CD4-positive, alpha-beta T cell (primary cell): ENCODE data around the gene C4BPB. TPM values are rescaled to one million over a fixed set of nuclear protein-coding genes. Genes with fewer than 3 reads are reported as not detected.

ENCODE experiments used
- ATAC-seq: fragments of 200-7000 bp; cut with Tn5 transposase; one replicate; pipeline ENCODE4 v1.10.0; 2022; ENCODE audit warnings: mild to moderate bottlenecking; ENCODE audit not compliant: poor library complexity
- CTCF ChIA-PET: fragments of 350-600 bp; sonication (Branson Sonifier 250); formaldehyde crosslinking; loops from one replicate; lab custom pipeline; 2021; ENCODE audit warnings: antibody characterized with exemption, inconsistent platforms; lab: Charles Lee
- POLR2A ChIA-PET: fragments of 350-600 bp; sonication (Branson Sonifier 250); formaldehyde crosslinking; loops from one replicate; lab custom pipeline; 2021; ENCODE audit warnings: antibody characterized with exemption, inconsistent platforms; lab: Charles Lee
- DNase-seq, 14 experiments: peaks; one replicate each; pipeline ENCODE4 v3.0.0-alpha.2; 2013 to 2020; ENCODE audit warnings: mixed read lengths in 2 of 14
- H3K27ac ChIP-seq, 2 donors: one replicate each; pipeline versions ENCODE4 v1.5.1 to v1.7.0; 2013; ENCODE audit warnings: low read length in 2 of 2, low read depth in 1 of 2, mild to moderate bottlenecking in 1 of 2
- H3K27me3 ChIP-seq, 2 experiments: 1 replicate in 1 of 2; 2 replicates in 1 of 2; pipeline versions ENCODE4 v1.6.1 to v1.7.0; 2013; ENCODE audit warnings: low read length in 2 of 2, control low read depth in 1 of 2, mild to moderate bottlenecking in 1 of 2, moderate library complexity in 1 of 2; ENCODE audit not compliant: insufficient read depth in 2 of 2, control insufficient read depth in 1 of 2
- H3K36me3 ChIP-seq: one replicate; pipeline ENCODE4 v1.6.1; 2013; ENCODE audit warnings: low read length, control low read depth; ENCODE audit not compliant: insufficient read depth
- H3K4me1 ChIP-seq: one replicate; pipeline ENCODE4 v1.6.1; 2013; ENCODE audit warnings: low read length, control low read depth; ENCODE audit not compliant: insufficient read depth
- H3K4me3 ChIP-seq: one replicate; pipeline ENCODE4 v1.5.1; 2013; ENCODE audit warnings: mild to moderate bottlenecking, low read length, moderate library complexity
- H3K9me3 ChIP-seq, 2 experiments: 1 replicate in 1 of 2; 2 replicates in 1 of 2; pipeline versions ENCODE4 v1.6.1 to v1.7.0; 2013; ENCODE audit warnings: low read length in 2 of 2, mild to moderate bottlenecking in 2 of 2, control low read depth in 1 of 2, moderate library complexity in 1 of 2; ENCODE audit not compliant: control insufficient read depth in 1 of 2, insufficient read depth in 1 of 2
- H3K27ac Mint-ChIP-seq: one replicate; pipeline ENCODE4 v1.8.0; 2020; ENCODE audit warnings: mixed read lengths
- H3K27me3 Mint-ChIP-seq: one replicate; pipeline ENCODE4 v1.8.0; 2021; ENCODE audit warnings: mixed read lengths
- H3K36me3 Mint-ChIP-seq: one replicate; pipeline ENCODE4 v1.8.0; 2021; ENCODE audit warnings: low read depth, mixed read lengths
- H3K4me1 Mint-ChIP-seq: one replicate; pipeline ENCODE4 v1.8.0; 2021; ENCODE audit warnings: low read depth, mixed read lengths
- H3K4me3 Mint-ChIP-seq: one replicate; pipeline ENCODE4 v1.8.0; 2020; ENCODE audit warnings: mild to moderate bottlenecking, mixed read lengths
- H3K9me3 Mint-ChIP-seq: one replicate; pipeline ENCODE4 v1.8.0; 2020; ENCODE audit warnings: mixed read lengths
- CTCF ChIP-seq: fragments of 200-600 bp; IDR thresholded peaks from one replicate; pipeline ENCODE4 v1.8.0; 2022; ENCODE audit warnings: antibody characterized with exemption, mild to moderate bottlenecking
- intact Hi-C, 2 experiments: fragments of 100-400 bp; cut with DNase I in 1 of 2; cut with micrococcal nuclease in 1 of 2; formaldehyde crosslinking; loops; one replicate each; pipeline versions ENCODE4 v1.15.1 to v1.9.0; 2023 to 2025; cut with DNase I, micrococcal nuclease
- total RNA-seq, 174 experiments: library from RNA in 2 of 174; stranded (reverse) in 2 of 174; gene quantifications; one replicate each; pipeline ENCODE4 v1.2.3 and lab custom pipeline; 2021 to 2026

The C4BPB gene
- total RNA-seq, 2 experiments from 2014 or later, result 1.6 to 2.1 TPM

- H3K4me1 Mint-ChIP-seq, result no peaks in the 10 kb centered on the region
- no peaks in the 10 kb centered on the region for H3K9me3 Mint-ChIP-seq
- POLR2A ChIA-PET, result no interaction called here
- H3K4me3 ChIP-seq, result no peak overlapping the region
- no peaks in the 10 kb centered on the region for H3K36me3 Mint-ChIP-seq
- no peak overlapping the region for H3K27ac ChIP-seq
- no peaks in the 10 kb centered on the region for H3K27me3 ChIP-seq
- no peak for ATAC-seq
- no peak for DNase-seq
- intact Hi-C loops, result no loop called here
- TF ChIP-seq CTCF, result no peak
- H3K36me3 ChIP-seq, result no peaks in the 10 kb centered on the region
- H3K4me1 ChIP-seq, result no peaks in the 10 kb centered on the region
- CTCF ChIA-PET, result no interaction called here
- no peak overlapping the region for H3K27ac Mint-ChIP-seq
- H3K4me3 Mint-ChIP-seq, result no peak overlapping the region
- no peaks in the 10 kb centered on the region for H3K9me3 ChIP-seq
- peaks cover 10% of the 10 kb centered on the region for H3K27me3 Mint-ChIP-seq
These were observed 14.0 kb downstream of the C4BPB start for GRCh38 chr1:207102659-207103058.

- POLR2A ChIA-PET, result no interaction called here
- TF ChIP-seq CTCF, result no peak
- DNase-seq (no peak), ATAC-seq (no peak)
- Histone ChIP-seq H3K4me1 (no peaks in the 10 kb centered on the region), H3K27ac (no peak within 1 kb of the TSS), H3K9me3 (no peaks in the 10 kb centered on the region), H3K36me3 (no peaks in the 10 kb centered on the region), H3K27me3 (no peaks in the 10 kb centered on the region), H3K4me3 (no peak within 1 kb of the TSS)
- Mint-ChIP-seq H3K4me3 (no peak within 1 kb of the TSS), H3K4me1 (no peaks in the 10 kb centered on the region), H3K27me3 (peaks cover 12% of the 10 kb centered on the region), H3K27ac (no peak within 1 kb of the TSS), H3K36me3 (no peaks in the 10 kb centered on the region), H3K9me3 (no peaks in the 10 kb centered on the region)
- intact Hi-C loops, result no loop called here
- CTCF ChIA-PET, result interaction anchor here (1.3 kb wide), 1 partner anchor 301 kb away, joined by 3 read pairs; no protein-coding TSS in a partner anchor
These were observed 15.3 kb downstream of the C4BPB start, which contains the start of gene C4BPA for GRCh38 chr1:207103892-207104373. Gene C4BPA, plus strand, starts transcription at chr1:207104233. Its CDS starts 8,793 bp downstream, at chr1:207113026.

- Mint-ChIP-seq H3K36me3 (no peaks in the 10 kb centered on the region), H3K4me1 (no peaks in the 10 kb centered on the region), H3K27me3 (peaks cover 16% of the 10 kb centered on the region), H3K4me3 (no peak overlapping the region), H3K27ac (no peak overlapping the region), H3K9me3 (no peaks in the 10 kb centered on the region)
- intact Hi-C loops, result no loop called here
- Histone ChIP-seq H3K27me3 (peaks cover 0 to 3% of the 10 kb centered on the region in 2 experiments), H3K9me3 (no peaks in the 10 kb centered on the region), H3K36me3 (no peaks in the 10 kb centered on the region), H3K4me1 (no peaks in the 10 kb centered on the region), H3K27ac (no peak overlapping the region), H3K4me3 (no peak overlapping the region)
- ChIA-PET POLR2A (no interaction called here), CTCF (no interaction called here)
- DNase-seq (no peak), ATAC-seq (no peak)
- TF ChIP-seq CTCF, result no peak
These were observed 20.3 kb downstream of the C4BPB start for GRCh38 chr1:207109004-207109403.
